Urinary bladder (tissue), 4 donors: Measurements from ENCODE around the gene C4orf50. TPM values are rescaled to one million over a fixed set of nuclear protein-coding genes. Genes with fewer than 3 reads are reported as not detected.

Experiments used
- DNase-seq: peaks from one replicate; pipeline ENCODE4 v3.0.0-alpha.2; 2015; ENCODE audit errors: extremely low spot score
- H3K27ac ChIP-seq: one replicate; pipeline ENCODE4 v1.5.1; 2013; ENCODE audit warnings: low read depth, mild to moderate bottlenecking, moderate library complexity
- H3K36me3 ChIP-seq: one replicate; pipeline ENCODE4 v1.6.1; 2013; ENCODE audit warnings: mild to moderate bottlenecking, moderate library complexity; ENCODE audit not compliant: insufficient read depth
- H3K4me1 ChIP-seq: one replicate; pipeline ENCODE4 v1.6.1; 2013; ENCODE audit warnings: mild to moderate bottlenecking, moderate library complexity; ENCODE audit not compliant: insufficient read depth
- H3K4me3 ChIP-seq: one replicate; pipeline ENCODE4 v1.5.1; 2013; ENCODE audit warnings: low read depth, low read length
- WGBS: extraction: QIAGEN DNeasy Blood & Tissue Kit; methylation state at CpG from one replicate; pipeline ENCODE4 v1.1.7; 2013; 5-methylcytosine and 5-hydroxymethylcytosine counted together
- polyA plus RNA-seq: library from polyadenylated mRNA; stranded (reverse); fragments of 200-250 nt; gene quantifications from one replicate; pipeline ENCODE4 v1.2.3, GENCODE V29; 2013
- total RNA-seq: library from RNA; depleted of rRNA; stranded (reverse); fragments of >200 nt; gene quantifications from one replicate; pipeline ENCODE4 v1.2.3, GENCODE V29; 2014
- donor health status: healthy with polysubstance abuse.
- donor health status: healthy.

C4orf50 gene
- total and polyA plus RNA-seq, 2 donors = 0.04 to 0.32 TPM

DNA sequence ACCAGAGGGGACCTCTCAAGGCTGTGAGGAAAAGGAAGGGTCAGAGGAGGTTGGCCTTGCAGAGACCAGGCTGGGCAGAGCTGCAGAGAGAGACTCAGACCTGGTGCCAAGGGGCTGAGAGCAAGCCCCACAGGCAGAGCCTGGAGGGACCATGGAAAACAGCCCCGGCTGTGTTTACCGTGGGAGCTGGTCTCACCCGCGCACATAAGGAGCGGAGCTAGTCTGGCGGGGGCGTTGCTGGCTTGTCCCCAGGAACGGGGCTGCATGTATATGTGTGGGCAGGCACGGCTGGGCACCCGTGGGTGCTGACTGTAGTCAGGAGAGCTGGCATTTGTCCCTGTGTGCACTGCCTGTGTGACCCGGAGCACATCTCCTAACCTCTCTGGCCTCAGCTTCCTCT, 45.7 kb downstream of the C4orf50 start:
- Histone ChIP-seq H3K27ac (no peak overlapping the region), H3K4me1 (no peaks in the 10 kb centered on the region), H3K4me3 (no peak overlapping the region), H3K36me3 (no peaks in the 10 kb centered on the region)
- 91% methylated on average over 11 of the region's 11 CpGs for WGBS
- no peak for DNase-seq

DNA sequence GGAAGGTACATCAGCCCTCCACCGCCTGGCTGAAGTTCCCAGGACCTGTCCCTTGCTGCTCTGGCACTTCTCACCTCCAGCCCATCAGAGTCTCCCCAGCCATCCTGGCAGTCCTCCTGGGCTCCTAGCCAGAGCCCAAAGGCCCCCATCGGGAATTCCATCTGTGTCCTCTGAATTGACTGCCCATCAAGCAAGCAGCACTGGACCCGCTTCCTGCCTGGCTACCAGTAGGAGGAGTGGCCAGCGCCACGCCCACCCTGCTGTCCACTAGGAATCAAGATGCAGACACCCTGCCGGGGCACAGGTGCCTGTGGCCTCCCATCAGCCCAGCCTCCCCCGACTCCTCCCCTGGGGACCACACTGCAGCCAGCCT, 47.2 kb downstream of the C4orf50 start:
- 65% methylated on average over 7 of the region's 7 CpGs for WGBS
- no peaks in the 10 kb centered on the region for H3K4me1 ChIP-seq
- no peak for DNase-seq

DNA sequence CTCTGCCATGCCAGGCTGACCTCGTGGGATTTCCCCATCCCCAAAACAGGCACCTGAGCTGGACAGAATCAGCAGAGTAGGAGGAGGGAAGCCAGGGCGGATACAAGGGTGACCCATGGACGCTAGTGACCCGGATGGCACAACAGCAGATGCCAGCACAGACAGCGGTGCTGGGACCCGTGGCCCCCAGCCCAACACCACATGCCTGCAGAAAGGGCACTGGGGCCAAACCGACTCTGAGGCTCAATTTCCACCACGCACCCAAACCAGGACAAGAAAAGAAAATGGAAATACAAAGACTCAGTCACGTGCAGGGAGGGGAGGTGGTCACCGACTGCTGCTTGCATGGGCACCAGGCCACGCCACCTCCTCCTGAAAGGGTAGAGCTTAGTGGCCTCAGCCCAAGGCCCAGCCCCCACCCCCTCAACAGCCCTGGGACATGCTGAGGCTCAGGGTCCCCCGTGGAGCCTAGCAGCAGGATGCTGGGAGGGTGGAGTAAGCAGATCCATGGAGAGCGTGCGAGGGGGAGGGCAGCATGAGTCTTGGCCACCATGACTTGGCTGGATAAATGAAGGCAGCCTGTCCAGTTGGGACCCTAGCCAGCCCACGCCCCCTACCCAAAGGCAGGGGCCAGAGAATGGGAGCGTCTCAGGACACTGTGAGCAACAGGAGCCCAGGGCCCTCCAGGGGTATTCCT, 47.7 kb downstream of the C4orf50 start:
- H3K4me1 ChIP-seq = no peaks in the 10 kb centered on the region
- 76% methylated on average over 16 of the region's 16 CpGs for WGBS
- no peak for DNase-seq
- H3K4me3 ChIP-seq = no peak overlapping the region
- no peak overlapping the region for H3K27ac ChIP-seq
- H3K36me3 ChIP-seq = no peaks in the 10 kb centered on the region

More for the DNA sequence above, 47.2 kb downstream of the C4orf50 start:
- Histone ChIP-seq H3K36me3 (no peaks in the 10 kb centered on the region), H3K4me3 (no peak overlapping the region), H3K27ac (no peak overlapping the region)

DNA sequence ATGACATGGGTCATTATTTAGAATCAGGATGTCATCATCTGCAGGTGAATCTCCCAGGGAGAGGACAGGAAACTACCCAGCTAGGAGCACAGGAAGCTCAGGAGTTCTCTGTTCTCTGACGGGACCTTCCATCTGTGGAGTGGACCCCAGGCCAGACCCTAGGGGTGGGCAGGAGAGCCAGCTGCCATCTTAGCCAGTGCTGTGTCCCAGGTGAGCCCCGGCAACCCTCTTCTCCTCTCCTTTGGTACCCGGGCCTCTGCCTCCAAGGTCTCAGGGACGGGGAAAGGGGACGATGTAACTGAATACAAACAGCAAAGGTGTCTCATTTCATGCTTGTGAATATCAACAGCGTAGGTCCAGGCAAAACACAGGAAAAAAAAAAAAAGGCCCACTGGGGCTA, 48.5 kb downstream of the C4orf50 start:
- Histone ChIP-seq H3K27ac (no peak overlapping the region), H3K36me3 (no peaks in the 10 kb centered on the region), H3K4me1 (no peaks in the 10 kb centered on the region), H3K4me3 (no peak overlapping the region)
- no peak for DNase-seq
- WGBS = 73% methylated on average over 6 of the region's 6 CpGs

DNA sequence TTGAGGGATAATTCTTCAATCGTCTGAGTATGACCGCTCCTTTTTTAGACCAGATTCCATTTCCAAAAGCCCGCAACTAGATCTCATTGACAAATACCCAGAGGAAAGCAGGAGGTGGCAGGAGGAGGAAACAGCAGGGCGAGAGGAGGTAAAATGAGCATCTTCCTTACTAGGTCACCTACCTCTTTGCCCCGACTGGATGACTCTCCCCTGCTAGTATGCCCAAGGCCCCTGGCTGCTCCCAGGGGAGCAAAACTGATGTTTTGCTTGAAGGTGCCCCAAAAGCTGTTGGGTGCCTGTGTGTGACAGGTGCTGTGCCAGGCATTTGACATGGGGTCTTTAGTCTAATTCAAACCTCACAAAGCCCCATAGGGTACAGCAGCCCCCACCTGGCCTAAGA, 48.9 kb downstream of the C4orf50 start:
- no peak overlapping the region for H3K27ac ChIP-seq
- WGBS = 86% methylated on average over 5 of the region's 5 CpGs
- H3K36me3 ChIP-seq = no peaks in the 10 kb centered on the region
- H3K4me3 ChIP-seq = no peak overlapping the region
- no peaks in the 10 kb centered on the region for H3K4me1 ChIP-seq
- DNase-seq = no peak

DNA sequence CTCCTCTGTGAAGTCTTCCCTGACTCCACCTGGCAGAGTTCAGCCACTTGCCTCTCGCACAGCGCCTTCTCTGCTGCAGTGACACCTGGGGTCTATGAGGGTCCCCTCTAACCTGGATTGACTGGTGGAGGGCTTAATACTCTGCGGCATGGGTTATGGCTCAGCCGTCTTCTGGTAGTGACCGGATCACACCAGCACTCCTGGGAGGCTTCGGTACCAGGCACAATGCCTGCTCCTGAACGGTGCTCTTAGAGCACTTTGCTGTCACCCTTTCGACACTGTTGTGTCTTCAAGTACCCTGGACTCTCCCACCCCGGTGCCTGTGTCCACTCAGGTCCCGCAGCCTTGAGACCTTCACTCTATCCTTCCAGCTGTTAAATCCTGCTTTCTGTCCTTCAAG, 50.0 kb downstream of the C4orf50 start:
- Histone ChIP-seq H3K4me3 (no peak overlapping the region), H3K4me1 (no peaks in the 10 kb centered on the region), H3K36me3 (no peaks in the 10 kb centered on the region), H3K27ac (no peak overlapping the region)
- 94% methylated on average over 10 of the region's 10 CpGs for WGBS
- DNase-seq = no peak

DNA sequence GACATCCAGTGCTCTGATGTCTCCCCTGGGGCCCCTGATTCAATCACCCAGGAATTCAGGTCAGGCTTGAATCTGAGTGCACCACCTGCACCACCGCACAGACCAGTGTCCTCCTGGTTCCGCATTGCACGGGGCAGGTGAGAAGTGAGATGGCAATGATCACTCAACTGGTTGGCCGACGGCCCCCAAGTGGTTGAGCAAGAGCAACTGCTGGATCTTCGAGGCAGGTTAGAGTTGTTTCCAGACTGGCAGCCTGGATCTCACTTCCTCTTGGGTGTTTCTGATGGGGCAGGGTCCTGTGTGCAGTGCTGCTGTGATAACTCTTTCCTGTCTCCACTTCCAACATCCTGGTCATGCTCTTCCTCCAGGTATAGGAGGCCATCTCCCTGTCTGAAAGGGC, 50.4 kb downstream of the C4orf50 start:
- H3K36me3 ChIP-seq = no peaks in the 10 kb centered on the region
- H3K27ac ChIP-seq = no peak overlapping the region
- H3K4me1 ChIP-seq = no peaks in the 10 kb centered on the region
- no peak overlapping the region for H3K4me3 ChIP-seq
- WGBS = 60% methylated on average over 6 of the region's 6 CpGs
- no peak for DNase-seq

DNA sequence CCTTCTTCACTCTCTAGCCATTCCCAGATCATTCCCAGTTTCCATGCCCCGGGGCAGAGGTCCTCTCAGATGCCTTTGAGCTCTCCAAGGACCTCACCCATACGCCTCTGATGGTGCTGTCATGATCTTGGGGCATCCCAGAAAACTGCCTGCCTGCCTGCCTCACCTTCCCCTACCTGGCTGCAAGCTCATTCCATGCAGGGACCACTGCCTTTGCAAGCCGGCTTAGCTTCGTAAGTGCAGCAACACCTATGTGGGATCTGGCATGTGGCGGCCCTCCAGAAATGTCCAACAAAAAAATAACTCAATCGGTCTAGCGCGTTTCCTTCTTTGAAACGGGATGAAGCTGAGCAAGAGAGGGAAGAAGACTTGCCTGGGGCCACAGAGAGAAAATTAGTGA, 53.0 kb downstream of the C4orf50 start:
- Histone ChIP-seq H3K4me3 (no peak overlapping the region), H3K4me1 (no peaks in the 10 kb centered on the region), H3K36me3 (no peaks in the 10 kb centered on the region), H3K27ac (no peak overlapping the region)
- no peak for DNase-seq
- WGBS = 87% methylated on average over 9 of the region's 9 CpGs

DNA sequence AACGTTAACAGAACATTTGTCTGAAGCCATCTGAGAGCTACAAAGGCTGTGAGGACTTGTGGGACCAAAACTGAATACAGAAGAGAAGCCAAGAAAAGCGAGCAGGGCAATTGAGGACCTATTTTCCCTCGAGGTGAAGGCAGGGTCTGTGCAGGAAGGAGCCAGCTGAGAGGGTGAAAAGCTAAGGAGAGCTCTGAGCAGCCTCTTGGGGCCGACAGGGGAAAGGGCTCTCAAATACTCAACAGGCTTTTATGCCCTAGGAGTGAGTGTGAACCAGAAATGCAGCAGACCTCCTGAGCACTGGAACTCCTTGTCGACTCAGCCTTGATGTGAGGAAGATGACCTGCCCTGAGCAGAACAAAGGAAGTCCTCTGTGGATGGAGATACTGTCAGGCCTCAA, 54.2 kb downstream of the C4orf50 start:
- WGBS = 37% methylated on average over 5 of the region's 5 CpGs
- DNase-seq = no peak
- H3K4me3 ChIP-seq = no peak overlapping the region

DNA sequence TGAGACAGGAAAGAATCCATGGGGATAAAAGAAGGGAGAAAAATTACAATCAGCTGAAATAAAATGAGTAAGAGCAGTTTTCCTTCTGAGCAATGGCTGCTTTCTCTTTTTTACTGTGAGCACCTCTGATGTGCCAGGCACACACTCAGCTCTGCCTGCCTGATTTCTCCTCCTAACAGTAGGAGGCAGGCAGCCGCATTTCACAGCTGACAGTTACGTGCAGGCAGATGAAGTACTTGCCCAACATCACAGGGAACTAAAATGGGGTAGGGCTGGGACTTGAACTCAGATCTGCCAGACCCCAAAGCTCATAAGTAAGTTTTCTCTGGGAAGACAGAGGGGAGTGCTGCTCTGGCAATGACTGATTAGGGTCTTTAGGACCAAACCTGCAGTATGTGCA, 54.6 kb downstream of the C4orf50 start:
- no peak overlapping the region for H3K4me3 ChIP-seq
- 33% methylated on average over 2 of the region's 2 CpGs for WGBS
- no peaks in the 10 kb centered on the region for H3K4me1 ChIP-seq
- DNase-seq = no peak
- H3K27ac ChIP-seq = no peak overlapping the region
- H3K36me3 ChIP-seq = no peaks in the 10 kb centered on the region

More for the DNA sequence above, 54.2 kb downstream of the C4orf50 start:
- Histone ChIP-seq H3K4me1 (no peaks in the 10 kb centered on the region), H3K27ac (no peak overlapping the region), H3K36me3 (no peaks in the 10 kb centered on the region)

DNA sequence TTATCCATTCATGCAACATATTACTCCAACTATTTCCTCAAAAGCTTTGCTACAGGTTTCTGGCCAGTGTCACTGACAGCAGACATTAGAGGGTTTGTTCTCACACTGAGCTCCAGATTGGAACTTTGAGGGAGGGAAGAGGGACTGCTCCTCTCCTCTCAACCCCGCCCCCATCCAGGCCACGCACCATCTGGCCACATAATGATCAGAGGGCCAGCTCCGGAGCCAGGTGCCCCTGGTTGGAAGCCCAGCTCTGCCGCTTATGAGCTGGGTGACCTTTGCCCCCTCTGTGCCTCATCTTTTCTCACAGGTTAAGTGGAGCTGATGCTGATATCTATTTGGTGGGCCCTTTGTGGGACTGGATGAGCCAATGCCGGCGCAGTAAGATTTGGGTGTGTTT, 55.8 kb downstream of the C4orf50 start:
- Histone ChIP-seq H3K36me3 (no peaks in the 10 kb centered on the region), H3K27ac (no peak overlapping the region), H3K4me3 (no peak overlapping the region), H3K4me1 (no peaks in the 10 kb centered on the region)
- DNase-seq = no peak
- 74% methylated on average over 6 of the region's 6 CpGs for WGBS

DNA sequence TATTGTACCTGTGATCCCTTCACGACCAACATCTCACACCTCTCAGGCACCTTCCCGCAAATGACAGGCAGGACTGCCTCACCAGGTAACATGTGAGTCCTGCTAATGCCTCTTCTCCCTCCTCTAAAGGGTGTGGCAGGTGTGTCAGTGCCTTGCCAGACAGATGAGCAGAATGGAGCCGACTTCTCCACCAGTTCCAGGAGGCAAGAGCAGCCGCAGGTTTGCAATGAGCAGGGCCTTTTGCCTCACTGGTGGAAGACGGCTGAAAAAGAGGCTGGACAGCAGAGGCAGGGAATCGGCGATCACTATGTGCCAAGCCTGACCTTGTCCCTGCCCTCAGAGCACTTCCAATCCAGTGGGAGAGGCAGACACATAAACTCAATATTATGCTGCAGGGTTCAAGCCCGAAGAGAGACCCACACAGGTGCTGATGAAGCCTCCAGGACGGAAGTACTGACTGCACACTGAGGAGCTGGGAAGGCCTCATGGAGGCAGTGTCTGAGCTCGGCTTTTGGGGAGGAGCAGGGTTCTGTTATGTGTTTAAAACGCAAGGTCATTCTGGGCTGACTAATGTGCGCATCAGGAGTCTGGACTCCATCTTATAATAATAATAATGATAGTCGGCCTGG, 57.9 kb downstream of the C4orf50 start:
- 88% methylated on average over 13 of the region's 13 CpGs for WGBS
- H3K36me3 ChIP-seq = no peaks in the 10 kb centered on the region

DNA sequence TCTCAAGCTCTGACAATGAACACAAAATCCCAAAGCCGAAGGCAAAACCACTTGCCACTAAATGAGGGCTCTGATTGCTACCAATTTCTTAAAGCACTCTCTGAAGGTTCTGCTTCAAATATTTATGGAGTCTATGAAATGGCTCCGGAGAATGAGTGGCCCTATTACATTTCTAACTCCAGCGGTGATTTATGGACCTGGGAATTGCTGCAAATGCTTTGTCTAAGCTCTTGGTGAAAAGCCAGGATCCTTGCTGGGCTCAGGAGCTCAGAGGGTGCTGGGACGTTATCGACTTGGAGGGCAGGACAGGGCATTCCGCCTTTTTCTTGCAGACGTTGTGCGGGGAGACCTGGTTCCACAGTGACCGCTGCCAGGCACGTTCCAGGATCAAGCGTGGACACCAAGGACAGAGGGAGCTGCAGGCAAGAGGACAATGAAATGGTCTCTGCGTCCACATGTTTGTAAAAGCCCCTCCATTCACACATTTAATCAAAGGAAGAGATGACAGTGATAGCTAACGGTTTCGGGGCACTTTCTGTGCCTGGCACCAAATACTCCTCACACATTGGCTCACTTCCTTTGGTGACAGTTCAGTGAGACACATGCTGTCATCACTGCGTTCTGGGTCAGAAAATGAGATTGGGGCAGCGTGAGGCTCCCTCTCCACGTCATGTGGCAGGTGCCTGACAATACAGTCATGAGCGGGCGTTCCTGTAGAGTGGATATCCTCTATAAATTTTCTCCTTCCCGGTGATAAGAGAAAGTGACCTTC, 58.8 kb downstream of the C4orf50 start:
- H3K4me1 ChIP-seq = no peaks in the 10 kb centered on the region
- H3K36me3 ChIP-seq = no peaks in the 10 kb centered on the region
- no peak overlapping the region for H3K4me3 ChIP-seq
- H3K27ac ChIP-seq = no peak overlapping the region
- WGBS = 48% methylated on average over 20 of the region's 20 CpGs
- no peak for DNase-seq

More for the DNA sequence above, 57.9 kb downstream of the C4orf50 start:
- Histone ChIP-seq H3K4me3 (no peak overlapping the region), H3K27ac (no peak overlapping the region), H3K4me1 (no peaks in the 10 kb centered on the region)
- DNase-seq = no peak

DNA sequence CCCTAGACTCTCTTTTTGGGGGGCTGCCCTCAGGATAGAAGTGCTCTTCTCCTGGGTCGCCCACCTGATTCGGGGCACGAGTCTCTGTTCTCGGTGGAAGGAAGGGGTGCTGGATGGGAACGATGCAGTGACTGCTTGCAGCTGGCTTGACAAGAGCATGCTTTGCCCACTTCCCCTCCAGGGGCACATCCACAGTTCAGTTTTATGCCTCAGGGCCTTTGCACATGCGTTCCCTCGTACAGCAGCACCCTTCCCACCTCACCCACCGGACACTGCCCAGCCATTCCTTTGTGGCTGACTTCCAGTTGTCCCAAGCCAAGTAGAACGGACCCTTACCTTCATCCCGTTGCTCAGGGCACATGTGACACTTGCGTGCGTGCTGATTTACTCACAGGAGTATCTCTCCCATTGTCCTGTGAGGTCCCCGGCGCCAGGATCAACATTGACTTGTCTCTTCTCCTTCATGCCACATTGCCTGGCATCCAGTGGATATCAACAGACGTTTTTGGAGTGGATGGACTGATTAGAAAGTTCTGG, 60.0 kb downstream of the C4orf50 start:
- H3K36me3 ChIP-seq = no peaks in the 10 kb centered on the region
- no peak overlapping the region for H3K4me3 ChIP-seq
- no peaks in the 10 kb centered on the region for H3K4me1 ChIP-seq
- H3K27ac ChIP-seq = no peak overlapping the region
- WGBS = 87% methylated on average over 15 of the region's 15 CpGs
- DNase-seq = no peak
